Measurements from ENCODE around the gene ALCAM.

ALCAM gene

GRCh38 chr3:105542282-105543019 lies 175.7 kb downstream of the ALCAM start:
- Mint-ChIP-seq H3K27me3 (ENCODE audit: low read depth, poor library complexity) (no peaks in the 10 kb centered on the region), H3K36me3 (ENCODE audit: low read depth) (peaks cover 51% of the 10 kb centered on the region), H3K4me3 (no peak overlapping the region), H3K27ac (no peak overlapping the region), H3K4me1 (peaks cover 14% of the 10 kb centered on the region), H3K9me3 (no peaks in the 10 kb centered on the region)
- TF ChIP-seq CTCF (IDR thresholded peaks at IDR 0.05) = no peak
- no peak for DNase-seq

- H3K27ac Mint-ChIP-seq = no peak overlapping the region
- no peak for TF ChIP-seq CTCF (IDR thresholded peaks at IDR 0.05)
- H3K36me3 Mint-ChIP-seq (ENCODE audit: low read depth) = peaks cover 67% of the 10 kb centered on the region
These were observed 178.3 kb downstream of the ALCAM start for GRCh38 chr3:105545051-105545450.

DNA sequence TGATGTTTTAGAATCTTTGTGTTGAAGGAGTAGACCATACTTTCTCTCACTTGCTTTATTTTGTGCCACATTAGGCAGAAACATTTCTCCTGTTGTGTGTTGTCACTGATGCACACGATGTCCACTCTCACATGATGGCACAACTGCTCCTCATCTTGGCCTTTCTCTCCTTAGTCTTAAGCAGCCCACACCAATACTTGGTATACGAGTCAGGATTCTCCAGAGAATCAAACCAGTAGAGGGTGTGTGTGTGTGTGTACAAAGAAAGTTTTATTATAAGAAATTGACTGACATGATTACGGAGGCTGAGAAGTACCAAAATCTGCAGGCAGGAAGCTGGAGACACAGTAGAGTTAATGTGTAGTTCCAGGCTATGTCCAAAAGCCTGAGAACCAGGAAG lies 187.1 kb downstream of the ALCAM start:
- Mint-ChIP-seq H3K9me3 (no peaks in the 10 kb centered on the region), H3K36me3 (ENCODE audit: low read depth) (peaks cover 57% of the 10 kb centered on the region), H3K27ac (no peak overlapping the region)

More at GRCh38 chr3:105545051-105545450, 178.3 kb downstream of the ALCAM start:
- Mint-ChIP-seq H3K9me3 (no peaks in the 10 kb centered on the region), H3K4me1 (peaks cover 5% of the 10 kb centered on the region), H3K4me3 (no peak overlapping the region), H3K27me3 (ENCODE audit: low read depth, poor library complexity) (no peaks in the 10 kb centered on the region)
- DNase-seq = no peak

GRCh38 chr3:105555206-105555605 lies 188.5 kb downstream of the ALCAM start:
- peaks cover 49% of the 10 kb centered on the region for H3K36me3 Mint-ChIP-seq (ENCODE audit: low read depth)
- H3K9me3 Mint-ChIP-seq = no peaks in the 10 kb centered on the region
- no peak overlapping the region for H3K27ac Mint-ChIP-seq
- no peak for TF ChIP-seq CTCF (IDR thresholded peaks at IDR 0.05)
- no peak overlapping the region for H3K4me3 Mint-ChIP-seq
- DNase-seq = no peak
- H3K4me1 Mint-ChIP-seq = no peaks in the 10 kb centered on the region
- H3K27me3 Mint-ChIP-seq (ENCODE audit: low read depth, poor library complexity) = no peaks in the 10 kb centered on the region

More for the DNA sequence above, 187.1 kb downstream of the ALCAM start:
- no peak for DNase-seq
- Mint-ChIP-seq H3K4me3 (no peak overlapping the region), H3K4me1 (no peaks in the 10 kb centered on the region), H3K27me3 (ENCODE audit: low read depth, poor library complexity) (no peaks in the 10 kb centered on the region)
- no peak for TF ChIP-seq CTCF (IDR thresholded peaks at IDR 0.05)

DNA sequence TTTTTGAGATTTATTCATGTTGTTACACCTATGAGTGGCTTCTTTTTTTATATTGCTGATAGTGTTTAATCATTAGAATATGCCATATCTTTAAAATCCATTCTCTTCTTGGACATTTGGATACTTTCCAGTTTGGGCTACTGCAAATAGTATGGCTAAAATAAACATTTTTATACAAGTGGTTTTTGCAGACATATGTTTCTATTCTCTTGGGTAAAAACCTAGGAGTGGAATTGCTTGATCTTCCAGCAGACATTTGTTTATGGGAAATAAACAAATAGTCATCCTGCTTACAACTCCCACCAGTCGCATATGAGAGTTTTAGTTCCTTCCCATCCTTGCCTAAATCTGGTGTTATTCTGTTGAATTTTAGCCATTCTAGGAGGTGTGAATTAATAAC lies 193.1 kb downstream of the ALCAM start:
- DNase-seq = no peak
- Mint-ChIP-seq H3K27me3 (ENCODE audit: low read depth, poor library complexity) (no peaks in the 10 kb centered on the region), H3K4me1 (no peaks in the 10 kb centered on the region), H3K9me3 (no peaks in the 10 kb centered on the region), H3K36me3 (ENCODE audit: low read depth) (peaks cover 26% of the 10 kb centered on the region), H3K27ac (no peak overlapping the region), H3K4me3 (no peak overlapping the region)
- TF ChIP-seq CTCF (IDR thresholded peaks at IDR 0.05) = no peak

- Mint-ChIP-seq H3K4me1 (no peaks in the 10 kb centered on the region), H3K4me3 (no peak overlapping the region), H3K9me3 (no peaks in the 10 kb centered on the region), H3K27me3 (ENCODE audit: low read depth, poor library complexity) (no peaks in the 10 kb centered on the region), H3K36me3 (ENCODE audit: low read depth) (peaks cover 32% of the 10 kb centered on the region), H3K27ac (no peak overlapping the region)
- no peak for TF ChIP-seq CTCF (IDR thresholded peaks at IDR 0.05)
- no peak for DNase-seq
These were observed 195.2 kb downstream of the ALCAM start for GRCh38 chr3:105561876-105562275.
